Activated CD4-positive, alpha-beta T cell treated with anti-CD3 and anti-CD28 coated beads, Interleukin-2, amount 50 U/mL, for 48 hours (primary cell): ENCODE data around the gene PLEKHO2.

Experiments used
- DNase-seq, 2 experiments: peaks; one replicate each; pipeline ENCODE4 v3.0.0-alpha.2; 2020

The PLEKHO2 gene

GRCh38 chr15:64828985-64829384, 12.7 kb upstream of the PLEKHO2 start:
- DNase-seq: no peak

DNA sequence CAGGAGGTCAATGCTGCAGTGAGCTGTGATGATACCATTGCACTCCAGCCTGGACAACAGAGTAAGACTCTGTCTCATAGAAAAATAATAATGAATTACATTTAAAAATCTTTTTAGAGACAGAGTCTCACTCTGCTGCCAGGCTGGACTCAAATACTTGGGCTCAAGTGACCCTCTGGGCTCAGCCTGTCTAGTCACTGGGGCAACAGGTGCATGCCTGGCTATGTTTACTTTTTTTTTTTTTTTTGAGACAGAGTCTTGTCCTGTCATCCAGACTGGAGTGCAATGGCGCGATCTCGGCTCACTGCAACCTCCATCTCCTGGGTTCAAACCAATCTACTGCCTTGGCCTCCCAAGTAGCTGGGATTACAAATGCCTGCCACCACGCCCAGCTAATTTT, 8.0 kb upstream of the PLEKHO2 start:
- no peak for DNase-seq

DNA sequence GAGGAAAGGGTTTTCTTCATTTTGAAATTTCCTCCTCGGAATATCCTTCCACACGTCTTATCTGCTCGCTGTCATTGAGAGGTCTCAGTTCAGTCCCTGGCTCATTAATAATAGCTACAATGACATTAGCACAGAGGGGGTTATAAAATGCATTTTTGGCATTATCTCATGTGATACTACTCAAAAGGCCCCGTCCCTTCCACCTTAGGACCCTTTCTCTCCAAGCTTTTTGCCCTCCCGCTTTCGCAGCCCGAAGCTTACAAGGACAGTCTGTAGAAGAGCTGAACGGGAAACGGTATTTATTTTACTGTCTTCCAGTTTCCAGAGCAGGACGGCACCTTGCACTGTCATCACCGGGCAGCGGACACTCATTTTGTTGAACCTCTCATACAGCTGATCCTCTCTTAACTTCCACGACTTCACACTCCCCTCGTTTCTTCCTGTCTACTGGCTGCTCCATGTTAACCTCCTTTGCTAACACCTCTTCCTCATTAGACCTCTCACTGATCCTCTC, 5.6 kb upstream of the PLEKHO2 start:
- DNase-seq: no peak

DNA sequence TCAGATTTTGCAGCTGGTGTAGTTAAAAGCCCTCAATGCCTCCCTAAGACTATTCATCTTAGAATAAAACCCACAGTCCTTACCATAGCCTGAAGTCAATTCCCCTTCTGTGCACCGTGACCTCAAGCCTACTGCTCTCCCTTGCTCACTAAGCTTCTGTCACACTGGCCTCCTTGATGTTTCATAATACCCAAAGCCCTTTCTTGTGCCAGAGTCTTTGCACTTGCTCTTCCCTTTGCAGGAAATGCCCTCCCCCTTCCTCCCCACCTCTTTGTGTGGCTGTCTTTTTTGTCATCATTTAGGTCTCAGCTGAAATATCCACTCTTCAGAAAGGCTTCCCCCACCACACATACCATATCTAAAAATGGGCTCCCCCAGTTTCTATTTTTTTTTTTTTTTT, 4.2 kb upstream of the PLEKHO2 start:
- no peak for DNase-seq

DNA sequence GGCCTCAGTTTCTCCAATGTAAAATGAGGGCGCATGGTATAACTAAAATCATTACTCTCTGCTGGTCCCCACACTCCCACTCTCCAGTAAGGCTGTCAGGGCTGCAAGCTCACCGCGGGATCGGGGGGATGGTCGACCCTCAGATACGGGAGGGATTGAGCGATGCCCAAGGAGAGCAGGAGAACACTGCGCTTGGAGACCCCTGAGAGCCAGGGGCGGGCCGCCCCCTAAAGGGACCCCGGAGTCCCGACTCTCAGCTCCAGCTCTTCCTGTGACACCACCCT, 713 bp upstream of the PLEKHO2 start:
- DNase-seq: no peak

GRCh38 chr15:64842096-64842939, 603 bp downstream of the PLEKHO2 start:
- peak; percentile 31 to 42 for DNase-seq

GRCh38 chr15:64842986-64843561, 1.4 kb downstream of the PLEKHO2 start:
- DNase-seq: peak in 1 of 2 experiments; percentile 33

DNA sequence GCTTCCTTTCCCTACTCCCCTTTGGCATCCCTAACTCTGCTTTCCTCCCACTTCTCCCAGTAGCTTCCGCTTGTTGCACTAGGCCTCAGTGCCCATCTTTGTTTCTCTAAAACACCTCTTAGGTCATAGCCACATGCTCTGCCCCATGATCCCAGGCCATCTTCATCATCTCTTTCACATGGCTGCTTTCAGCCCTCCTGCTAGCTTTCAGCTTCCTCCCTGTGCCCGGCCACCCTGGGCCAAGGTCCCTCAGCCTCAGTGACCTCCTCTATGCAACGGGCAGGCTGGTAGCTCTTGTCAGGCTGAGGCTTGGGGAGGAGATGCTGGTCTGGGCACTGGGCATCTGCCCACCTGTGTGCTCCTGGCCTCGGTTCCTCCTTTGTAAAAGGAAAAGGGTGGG, 2.3 kb downstream of the PLEKHO2 start:
- DNase-seq: no peak

GRCh38 chr15:64844576-64845145, 2.9 kb downstream of the PLEKHO2 start:
- no peak for DNase-seq

DNA sequence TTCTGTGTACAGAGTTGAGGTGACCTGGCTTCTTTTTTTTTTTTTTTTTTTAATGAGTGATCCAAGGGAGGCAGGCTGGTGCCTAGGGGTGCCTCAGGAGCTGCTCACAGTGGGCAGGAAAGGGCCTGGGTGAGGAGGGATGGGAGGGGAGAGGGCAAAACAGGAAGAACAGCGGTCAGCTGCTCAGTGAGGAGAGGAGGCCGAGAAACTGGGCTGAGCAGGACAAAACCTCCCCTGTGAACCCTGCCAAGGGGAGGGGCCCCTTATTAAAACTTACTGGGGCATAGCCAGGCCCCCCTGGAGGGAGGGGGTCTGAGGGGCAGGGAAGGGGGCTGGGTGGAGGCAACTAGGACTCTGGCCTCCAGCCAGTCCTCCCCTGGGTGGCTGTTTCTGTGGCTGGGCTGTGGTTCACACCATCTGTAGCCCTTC, 3.5 kb downstream of the PLEKHO2 start:
- no peak for DNase-seq

DNA sequence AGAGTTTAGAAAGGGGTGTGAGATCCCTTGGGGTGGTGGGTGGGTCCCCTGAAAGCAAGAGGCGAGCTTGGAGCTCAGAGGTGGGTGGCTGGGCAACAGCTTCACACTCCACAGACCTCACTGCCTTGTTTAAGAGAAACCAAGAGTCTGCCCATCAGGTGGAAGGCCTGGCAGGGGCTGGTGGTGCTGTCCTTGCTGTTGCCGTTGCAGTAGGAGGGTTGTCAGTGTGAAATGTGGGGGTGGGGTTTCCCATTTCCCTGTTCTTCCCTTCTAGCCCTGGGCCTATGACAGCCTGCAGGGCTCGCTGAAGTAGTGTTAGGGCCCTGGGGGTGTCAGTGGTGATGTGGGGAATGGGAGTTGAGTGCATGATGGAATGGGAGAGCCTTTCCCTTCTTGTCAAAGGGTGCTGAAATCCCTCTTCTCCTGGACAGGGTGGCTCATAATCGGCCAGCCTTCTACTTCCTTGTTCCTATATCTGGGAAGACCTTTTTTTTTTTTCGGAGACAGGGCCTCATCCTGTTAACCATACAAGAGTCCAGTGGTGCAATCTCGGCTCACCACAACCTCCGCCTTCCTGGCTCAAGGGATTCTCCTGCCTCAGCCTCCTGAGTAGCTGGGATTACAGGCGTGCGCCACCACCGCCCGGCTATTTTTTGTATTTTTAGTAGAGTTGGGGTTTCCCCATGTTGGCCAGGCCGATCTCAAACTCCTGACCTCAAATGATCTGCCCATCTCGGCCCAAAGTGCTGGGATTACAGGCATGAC, 4.3 kb downstream of the PLEKHO2 start:
- DNase-seq: no peak

GRCh38 chr15:64847016-64847415, 5.3 kb downstream of the PLEKHO2 start:
- DNase-seq: no peak

- no peak for DNase-seq
Measured at GRCh38 chr15:64847448-64847847, 5.7 kb downstream of the PLEKHO2 start.

DNA sequence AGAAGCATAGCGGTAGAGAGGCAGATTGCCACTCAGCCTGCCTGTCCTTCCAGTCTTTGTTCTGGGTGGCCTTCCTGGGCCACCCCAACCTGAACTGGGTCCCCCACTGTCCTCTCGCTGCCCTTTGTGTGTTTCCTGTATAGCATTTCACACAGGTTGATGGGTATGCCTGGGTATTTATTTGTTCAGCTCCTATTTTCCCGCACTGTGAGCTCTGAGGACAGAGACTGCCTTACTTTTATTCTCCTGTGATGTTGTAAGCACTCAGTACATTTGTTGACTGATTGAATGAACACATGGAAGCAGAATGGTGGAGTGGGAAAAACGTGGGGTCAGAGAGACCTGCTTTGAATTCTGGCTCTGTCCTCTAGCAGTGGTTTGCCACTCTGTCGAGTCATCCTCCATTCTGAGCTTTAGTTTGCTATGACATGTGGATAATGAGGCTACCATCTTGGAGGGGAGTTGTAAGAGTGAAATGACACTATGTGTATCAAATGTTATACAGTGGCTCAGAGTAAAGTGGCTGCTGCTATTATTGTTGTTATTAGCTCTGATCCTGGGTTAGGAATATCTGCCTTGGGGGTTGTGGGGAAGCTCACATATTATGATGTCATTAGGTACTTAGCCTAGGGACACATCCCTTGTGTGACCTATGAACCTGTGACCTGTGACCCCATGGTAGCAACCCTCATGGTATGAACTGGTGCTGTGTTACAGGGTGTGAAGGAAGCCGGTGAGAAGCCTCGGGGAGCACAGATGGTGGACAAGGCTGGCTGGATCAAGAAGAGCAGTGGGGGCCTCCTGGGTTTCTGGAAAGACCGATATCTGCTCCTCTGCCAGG, 6.4 kb downstream of the PLEKHO2 start:
- DNase-seq: no peak

DNA sequence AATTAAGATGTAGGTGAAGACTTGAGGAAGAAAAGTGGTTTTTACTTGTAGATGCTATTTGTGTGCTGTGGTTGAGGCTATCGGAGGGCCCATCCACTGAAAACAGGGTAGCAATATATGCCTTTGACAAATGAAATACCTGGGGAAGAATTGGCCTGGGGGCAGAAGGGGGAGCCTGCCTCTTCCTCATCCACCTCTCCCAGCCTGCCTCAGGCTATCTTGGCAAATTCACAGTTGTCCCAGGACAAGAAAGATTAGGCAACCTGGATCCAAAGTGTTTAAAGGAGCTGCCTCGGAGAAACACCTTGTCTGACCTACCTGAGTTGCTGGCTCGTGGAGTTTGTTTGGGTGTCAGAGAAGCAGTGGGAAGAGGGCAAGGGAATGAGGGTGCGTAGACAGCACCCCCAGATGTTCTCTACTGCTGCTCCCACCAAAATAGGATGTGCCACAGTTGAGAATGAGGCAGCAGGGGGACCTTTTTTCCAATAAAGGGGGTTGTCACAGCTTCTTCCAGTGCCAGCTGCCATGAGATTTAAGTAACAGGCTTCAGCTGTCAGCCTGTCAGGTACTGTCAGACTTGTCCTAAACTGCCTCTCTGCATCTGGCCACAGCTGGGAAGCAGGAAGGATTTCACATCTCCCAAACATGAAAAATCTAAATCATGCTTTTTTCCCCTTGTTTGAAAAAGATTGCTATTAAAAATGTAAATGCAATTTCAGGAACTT, 9.2 kb downstream of the PLEKHO2 start:
- DNase-seq: no peak

DNA sequence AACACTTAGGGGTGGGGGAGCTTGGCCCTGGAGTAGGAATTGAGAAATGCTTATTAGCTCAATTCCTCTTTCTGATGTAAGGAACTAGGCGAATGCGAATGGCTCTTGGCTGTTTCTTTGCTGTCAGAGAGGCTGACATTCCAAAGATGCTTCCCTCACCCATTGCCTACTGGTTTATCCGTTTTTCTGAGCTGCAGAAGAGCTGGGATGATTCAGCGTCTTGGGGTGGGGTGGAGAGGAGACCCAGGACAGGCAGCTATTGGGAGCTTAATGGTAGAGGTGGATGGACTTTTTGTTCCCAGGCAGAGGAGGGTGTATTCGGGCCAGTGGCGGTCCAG, 9.8 kb downstream of the PLEKHO2 start:
- no peak for DNase-seq

DNA sequence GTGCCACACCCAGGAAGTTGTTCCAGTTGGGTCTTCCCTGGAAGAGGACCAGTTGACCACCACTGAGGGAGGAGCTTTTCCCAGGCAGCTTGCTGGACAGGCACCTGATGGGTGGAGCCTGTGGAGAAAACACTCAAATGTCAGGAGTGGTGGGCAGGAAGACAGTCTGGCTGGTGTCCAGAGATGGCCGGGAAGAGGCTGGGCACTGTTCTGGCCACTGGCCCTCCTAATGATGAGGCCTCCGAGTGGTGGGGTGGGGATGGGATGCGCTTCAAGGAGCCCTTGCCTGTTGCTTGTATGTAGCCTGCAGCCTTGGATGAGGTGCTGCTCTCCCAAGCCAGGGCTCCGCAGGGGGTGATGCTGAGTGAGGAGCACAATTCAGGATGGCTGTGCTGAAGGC, 12.3 kb downstream of the PLEKHO2 start:
- DNase-seq: no peak

DNA sequence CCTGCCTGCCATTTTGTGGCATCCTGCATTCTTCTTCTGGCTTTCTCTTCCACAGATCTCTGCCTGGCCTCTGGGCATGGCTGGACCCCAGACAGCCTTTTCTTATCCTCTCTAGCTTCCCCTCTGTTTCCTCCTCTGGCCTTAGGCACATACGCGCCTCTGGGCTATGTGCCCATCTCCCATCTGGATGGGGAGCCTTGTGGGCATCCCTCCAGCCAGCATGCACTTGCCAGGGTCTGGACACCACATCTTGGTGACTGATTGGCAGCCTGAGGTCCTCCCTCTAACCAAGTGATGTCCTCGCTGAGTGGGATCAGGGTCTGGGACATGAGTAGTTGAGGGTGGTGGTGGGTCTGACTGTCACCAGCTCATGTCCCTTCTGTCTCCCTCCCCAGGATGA, 12.8 kb downstream of the PLEKHO2 start:
- no peak for DNase-seq

DNA sequence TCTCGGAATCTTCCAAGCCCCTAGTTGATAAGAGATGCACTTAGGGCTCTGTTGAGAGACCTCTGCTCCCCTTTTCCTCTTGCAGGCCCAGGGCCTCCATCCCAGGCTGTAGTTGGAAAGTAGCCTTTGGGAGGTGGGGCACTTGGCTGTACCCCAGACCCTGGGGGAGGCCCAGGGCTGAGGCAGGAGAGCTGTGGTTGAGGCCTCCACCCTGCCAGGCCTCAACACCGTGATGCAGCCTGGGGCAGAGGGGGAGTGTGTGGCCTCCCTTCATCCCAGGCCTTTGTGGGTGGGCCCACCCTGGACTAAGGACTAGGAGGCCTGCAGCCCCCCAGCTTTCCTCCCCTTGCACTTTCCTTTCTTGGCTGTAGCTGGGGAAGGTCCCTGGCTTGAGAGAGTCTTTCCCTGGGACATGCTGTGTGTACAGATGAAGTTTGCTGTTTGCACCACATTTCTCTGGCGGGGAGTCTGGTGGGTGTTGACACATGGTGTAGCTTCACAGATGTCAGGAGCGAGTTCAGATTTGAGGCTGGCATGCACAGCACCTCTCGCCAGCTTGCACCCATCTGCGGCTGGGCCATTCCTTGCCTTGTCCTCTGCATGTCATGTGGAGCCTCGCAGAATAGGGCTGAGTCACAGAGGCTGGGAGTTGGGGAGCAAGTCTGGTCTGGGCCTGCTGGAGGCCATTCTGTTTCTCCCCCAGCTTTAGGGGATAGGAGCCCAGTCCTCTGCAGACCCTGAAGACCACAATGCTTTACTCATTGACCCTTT, 13.7 kb downstream of the PLEKHO2 start:
- no peak for DNase-seq

- DNase-seq: no peak
Measured at GRCh38 chr15:64856429-64857145, 14.9 kb downstream of the PLEKHO2 start.

GRCh38 chr15:64857421-64857820, 15.7 kb downstream of the PLEKHO2 start:
- DNase-seq: no peak
